Lung (tissue), 12 donors: ENCODE data around the gene PHF10. TPM values are rescaled to one million over a fixed set of nuclear protein-coding genes. Genes with fewer than 3 reads are reported as not detected.

ENCODE experiments used
- ATAC-seq: fragments of 200-7000 bp; cut with Tn5 transposase; one replicate; pipeline ENCODE4 v1.9.1; 2020; ENCODE audit warnings: moderate number of reproducible peaks; ENCODE audit not compliant: insufficient read depth, low FRiP score
- DNase-seq, 3 donors: peaks; one replicate each; pipeline ENCODE4 v3.0.0-alpha.2; 2013 to 2017
- H3K27ac ChIP-seq, 2 donors: one replicate each; pipeline ENCODE4 v1.5.1; 2013; ENCODE audit warnings: mild to moderate bottlenecking in 2 of 2, moderate library complexity in 2 of 2, control low read depth in 1 of 2, inconsistent platforms in 1 of 2, low read depth in 1 of 2, low read length in 1 of 2
- H3K27me3 ChIP-seq, 3 donors: one replicate each; pipeline ENCODE4 v1.5.1; 2013; ENCODE audit warnings: low read length in 2 of 3; ENCODE audit not compliant: control insufficient read depth in 3 of 3, insufficient read depth in 3 of 3
- H3K36me3 ChIP-seq, 4 donors: one replicate each; pipeline ENCODE4 v1.5.1; 2013; ENCODE audit warnings: low read length in 4 of 4, mild to moderate bottlenecking in 1 of 4, moderate library complexity in 1 of 4; ENCODE audit not compliant: control insufficient read depth in 4 of 4, insufficient read depth in 4 of 4
- H3K4me1 ChIP-seq, 5 donors: one replicate each; pipeline ENCODE4 v1.5.1; 2013; ENCODE audit warnings: low read length in 5 of 5, mild to moderate bottlenecking in 2 of 5, moderate library complexity in 1 of 5; ENCODE audit not compliant: control insufficient read depth in 5 of 5, insufficient read depth in 5 of 5
- H3K4me3 ChIP-seq: one replicate; pipeline ENCODE4 v1.5.1; 2013; ENCODE audit warnings: mild to moderate bottlenecking, control low read depth, moderate library complexity
- H3K9ac ChIP-seq, 2 donors: one replicate each; pipeline ENCODE4 v1.5.1; 2013; ENCODE audit warnings: low read length in 2 of 2, control low read depth in 1 of 2; ENCODE audit not compliant: insufficient read depth in 1 of 2
- H3K9me3 ChIP-seq, 4 donors: one replicate each; pipeline ENCODE4 v1.5.1; 2013; ENCODE audit warnings: low read length in 3 of 4, mild to moderate bottlenecking in 1 of 4, moderate library complexity in 1 of 4; ENCODE audit not compliant: control insufficient read depth in 4 of 4, insufficient read depth in 3 of 4
- WGBS, 2 donors: extraction: QIAGEN DNeasy Blood & Tissue Kit; methylation state at CpG; one replicate each; pipeline ENCODE4 v1.1.7; 2013; 5-methylcytosine and 5-hydroxymethylcytosine counted together
- polyA plus RNA-seq, 2 donors: library from polyadenylated mRNA; stranded (reverse); fragments of 200-250 nt; gene quantifications; one replicate each; pipeline ENCODE4 v1.2.1, GENCODE V29; 2013
- total RNA-seq, 2 donors: library from RNA; depleted of rRNA in 1 of 2; stranded (reverse); fragments of >200 nt in 1 of 2; gene quantifications; one replicate each; pipeline ENCODE4 v1.2.1, GENCODE V29; 2014 to 2021
- TF ChIP-seq, protein P1 (sequence below): IDR thresholded peaks from 2 replicates; pipeline ENCODE4 v1.5.1; 2012; ENCODE audit warnings: mild to moderate bottlenecking; ENCODE audit errors: control extremely low read depth, extremely low read depth
- donor health status: control.
- donor health status: control.
- donor health status: Bipolar disorder and iron deficiency.
- donor health status: healthy.
- donor health status: DM: yes; HTN: yes; CAD: no.

Gene PHF10
- total and polyA plus RNA-seq, 4 donors, result 26.0 to 94.9 (median 30.9) TPM

DNA sequence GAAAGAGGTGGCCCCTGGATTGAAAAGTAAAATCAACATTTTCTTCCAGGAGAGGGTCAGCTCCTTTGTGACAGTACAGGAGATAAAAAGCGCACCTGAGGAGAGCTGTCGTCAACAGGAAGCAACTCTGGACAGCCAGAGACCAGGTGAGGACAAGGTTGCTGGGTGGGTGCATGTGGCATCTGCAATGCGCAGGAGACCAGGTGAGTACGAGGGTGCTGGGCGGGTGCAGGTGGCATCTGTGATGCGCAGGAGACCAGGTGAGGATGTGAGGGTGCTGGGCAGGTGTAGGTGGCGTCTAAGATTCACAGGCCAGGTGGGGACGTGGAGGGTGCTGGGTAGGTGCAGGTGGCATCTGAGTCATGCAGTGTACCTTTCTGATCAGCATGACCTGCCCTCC is 60.8 kb downstream of the PHF10 start:
- Histone ChIP-seq H3K4me1 (no peaks in the 10 kb centered on the region), H3K9ac (no peak overlapping the region), H3K4me3 (no peak overlapping the region), H3K9me3 (no peaks in the 10 kb centered on the region), H3K27ac (no peak overlapping the region), H3K36me3 (peaks cover 2 to 29% (median 16%) of the 10 kb centered on the region in 4 donors), H3K27me3 (no peaks in the 10 kb centered on the region)
- WGBS, 2 donors, result 88 to 96% methylated on average over 8 of the region's 8 CpGs
- no peak for ATAC-seq
- DNase-seq, result no peak
- TF ChIP-seq, protein P1, sequence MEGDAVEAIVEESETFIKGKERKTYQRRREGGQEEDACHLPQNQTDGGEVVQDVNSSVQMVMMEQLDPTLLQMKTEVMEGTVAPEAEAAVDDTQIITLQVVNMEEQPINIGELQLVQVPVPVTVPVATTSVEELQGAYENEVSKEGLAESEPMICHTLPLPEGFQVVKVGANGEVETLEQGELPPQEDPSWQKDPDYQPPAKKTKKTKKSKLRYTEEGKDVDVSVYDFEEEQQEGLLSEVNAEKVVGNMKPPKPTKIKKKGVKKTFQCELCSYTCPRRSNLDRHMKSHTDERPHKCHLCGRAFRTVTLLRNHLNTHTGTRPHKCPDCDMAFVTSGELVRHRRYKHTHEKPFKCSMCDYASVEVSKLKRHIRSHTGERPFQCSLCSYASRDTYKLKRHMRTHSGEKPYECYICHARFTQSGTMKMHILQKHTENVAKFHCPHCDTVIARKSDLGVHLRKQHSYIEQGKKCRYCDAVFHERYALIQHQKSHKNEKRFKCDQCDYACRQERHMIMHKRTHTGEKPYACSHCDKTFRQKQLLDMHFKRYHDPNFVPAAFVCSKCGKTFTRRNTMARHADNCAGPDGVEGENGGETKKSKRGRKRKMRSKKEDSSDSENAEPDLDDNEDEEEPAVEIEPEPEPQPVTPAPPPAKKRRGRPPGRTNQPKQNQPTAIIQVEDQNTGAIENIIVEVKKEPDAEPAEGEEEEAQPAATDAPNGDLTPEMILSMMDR, result no peak

DNA sequence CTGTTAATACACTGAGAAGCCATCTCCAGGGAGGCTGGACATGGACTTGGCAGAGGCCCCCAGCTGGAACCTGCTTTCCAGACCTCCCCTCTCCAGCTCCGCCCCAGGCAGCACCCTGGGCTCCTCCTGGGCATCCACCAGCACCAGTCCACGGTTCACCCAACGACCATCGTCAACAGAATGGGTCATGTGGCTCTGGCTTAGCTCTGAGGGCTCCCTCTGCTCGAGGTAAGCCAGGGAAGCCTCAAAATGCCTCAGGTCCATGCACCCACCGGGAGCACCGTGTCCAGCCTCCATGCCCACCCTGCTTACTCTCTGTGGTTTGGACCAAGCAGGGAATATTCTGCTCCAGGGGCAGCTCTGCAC is 62.9 kb downstream of the PHF10 start:
- no peaks in the 10 kb centered on the region for H3K4me1 ChIP-seq
- H3K4me3 ChIP-seq, result no peak overlapping the region
- no peak for ATAC-seq
- TF ChIP-seq, protein P1, result no peak
- no peaks in the 10 kb centered on the region for H3K9me3 ChIP-seq
- 94 to 95% methylated on average over 7 of the region's 7 CpGs for WGBS, 2 donors
- H3K27me3 ChIP-seq, result no peaks in the 10 kb centered on the region
- H3K9ac ChIP-seq, result no peak overlapping the region
- H3K27ac ChIP-seq, result no peak overlapping the region
- no peak for DNase-seq
- H3K36me3 ChIP-seq, result peaks cover 3 to 29% (median 20%) of the 10 kb centered on the region in 4 donors

DNA sequence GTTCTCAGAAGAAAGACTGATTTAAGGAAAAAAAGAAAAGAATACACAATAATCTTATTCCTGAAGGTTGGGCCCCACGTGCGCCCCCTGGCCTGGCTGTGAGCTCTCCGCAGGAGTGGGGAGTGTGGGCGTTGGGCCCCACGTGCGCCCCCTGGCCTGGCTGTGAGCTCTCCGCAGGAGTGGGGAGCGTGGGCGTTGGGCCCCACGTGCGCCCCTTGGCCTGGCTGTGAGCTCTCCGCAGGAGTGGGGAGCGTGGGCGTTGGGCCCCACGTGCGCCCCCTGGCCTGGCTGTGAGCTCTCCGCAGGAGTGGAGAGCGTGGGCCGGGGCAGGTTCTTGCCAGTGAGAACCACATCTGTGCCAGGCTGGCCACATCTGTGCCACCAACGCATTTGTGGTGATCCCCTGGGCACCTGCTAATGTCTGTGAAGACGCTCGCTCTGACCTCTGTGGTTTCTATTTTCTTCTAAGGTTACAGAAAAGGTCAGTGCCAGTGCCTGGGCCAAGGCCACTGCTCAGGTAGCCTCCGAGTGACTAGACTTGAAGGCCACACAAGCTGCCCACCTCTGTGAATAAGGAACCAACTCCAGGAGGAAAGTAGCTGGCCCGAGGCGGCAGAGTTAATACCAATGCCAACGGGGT is 63.4 kb downstream of the PHF10 start:
- TF ChIP-seq, protein P1, result no peak
- DNase-seq, result no peak
- Histone ChIP-seq H3K36me3 (peaks cover 3 to 31% (median 20%) of the 10 kb centered on the region in 4 donors), H3K9ac (no peak overlapping the region), H3K27ac (no peak overlapping the region), H3K9me3 (no peaks in the 10 kb centered on the region), H3K4me1 (no peaks in the 10 kb centered on the region), H3K4me3 (no peak overlapping the region), H3K27me3 (no peaks in the 10 kb centered on the region)
- 90 to 95% methylated on average over 26 of the region's 26 CpGs for WGBS, 2 donors
- no peak for ATAC-seq
